Karpas-422 (cell line): Measurements from ENCODE around the gene CCNY. TPM values are rescaled to one million over a fixed set of nuclear protein-coding genes. Genes with fewer than 3 reads are reported as not detected.

Experiments
- DNase-seq: peaks from one replicate; pipeline ENCODE4 v3.0.0-alpha.2; 2015
- H2AFZ ChIP-seq: fragments of 200-600 bp; sonication (generic); 2 replicates; pipeline ENCODE4 v1.6.1; 2014; ENCODE audit warnings: antibody characterized with exemption, low read length, mixed read lengths
- H3K27ac ChIP-seq: fragments of 200-600 bp; sonication (generic); 2 replicates; pipeline ENCODE4 v1.5.1; 2014; ENCODE audit warnings: mild to moderate bottlenecking, low read length, moderate library complexity
- H3K27me3 ChIP-seq: fragments of 200-600 bp; sonication (generic); 2 replicates; pipeline ENCODE4 v1.6.1; 2014; ENCODE audit warnings: low read length, mixed read lengths
- H3K36me3 ChIP-seq: fragments of 200-600 bp; sonication (generic); 2 replicates; pipeline ENCODE4 v1.6.1; 2014; ENCODE audit warnings: low read length, mixed read lengths; ENCODE audit not compliant: insufficient read depth
- H3K4me1 ChIP-seq: fragments of 200-600 bp; sonication (generic); 2 replicates; pipeline ENCODE4 v1.6.1; 2014; ENCODE audit warnings: mild to moderate bottlenecking, low read length, mixed read lengths
- H3K4me2 ChIP-seq: fragments of 200-600 bp; sonication (generic); 2 replicates; pipeline ENCODE4 v1.6.1; 2014; ENCODE audit warnings: low read length, low read depth, mild to moderate bottlenecking; ENCODE audit not compliant: poor library complexity, severe bottlenecking
- H3K4me3 ChIP-seq: fragments of 200-600 bp; sonication (generic); 2 replicates; pipeline ENCODE4 v1.5.1; 2014; ENCODE audit warnings: mild to moderate bottlenecking, antibody characterized with exemption, low read length, mixed read lengths
- H3K79me2 ChIP-seq: fragments of 200-600 bp; sonication (generic); 2 replicates; pipeline ENCODE4 v1.6.1; 2014; ENCODE audit warnings: mild to moderate bottlenecking, low read length, mixed read lengths
- H3K9ac ChIP-seq: fragments of 200-600 bp; sonication (generic); 2 replicates; pipeline ENCODE4 v1.6.0; 2014; ENCODE audit warnings: low read length
- H3K9me2 ChIP-seq: fragments of 200-600 bp; sonication (generic), shearing (Covaris generic); replicated peaks from 2 replicates; pipeline ENCODE4 v1.6.0; 2014; ENCODE audit warnings: mild to moderate bottlenecking, low read length, moderate library complexity; ENCODE audit not compliant: insufficient read depth
- H3K9me3 ChIP-seq: fragments of 300-700, 200-600 bp; sonication (generic); 2 replicates; pipeline ENCODE4 v1.6.1; 2014; ENCODE audit warnings: low read length, mixed read lengths
- H4K20me1 ChIP-seq: fragments of 200-600 bp; sonication (generic); 2 replicates; pipeline ENCODE4 v1.6.1; 2014; ENCODE audit warnings: mild to moderate bottlenecking, antibody characterized with exemption, low read length, low read depth; ENCODE audit not compliant: insufficient read depth
- total RNA-seq: library from RNA; depleted of rRNA; stranded (reverse); fragments of >200 nt; shearing (Covaris generic); gene quantifications from 2 replicates; pipeline ENCODE4 v1.2.3, GENCODE V29; 2014; ENCODE audit warnings: low replicate concordance

The CCNY gene
- total RNA-seq, 1 experiment from 2014 or later: 19.4 TPM

GRCh38 chr10:35456784-35457183 is 120.5 kb downstream of the CCNY start:
- Histone ChIP-seq H2AFZ (no peak overlapping the region), H3K4me1 (no peaks in the 10 kb centered on the region), H3K4me3 (no peak overlapping the region), H3K27me3 (no peaks in the 10 kb centered on the region), H3K9me3 (no peaks in the 10 kb centered on the region), H3K9me2 (no peaks in the 10 kb centered on the region), H3K4me2 (no peak overlapping the region), H3K36me3 (no peaks in the 10 kb centered on the region), H3K9ac (no peak overlapping the region), H3K79me2 (no peaks in the 10 kb centered on the region), H4K20me1 (peaks cover 77% of the 10 kb centered on the region), H3K27ac (no peak overlapping the region)
- no peak for DNase-seq

- Histone ChIP-seq H3K9me2 (no peaks in the 10 kb centered on the region), H3K9ac (no peak overlapping the region), H3K27me3 (no peaks in the 10 kb centered on the region), H3K36me3 (no peaks in the 10 kb centered on the region), H3K4me3 (no peak overlapping the region), H4K20me1 (peaks cover 84% of the 10 kb centered on the region), H3K79me2 (no peaks in the 10 kb centered on the region), H3K9me3 (no peaks in the 10 kb centered on the region), H3K27ac (no peak overlapping the region), H3K4me1 (peaks cover 3% of the 10 kb centered on the region), H3K4me2 (no peak overlapping the region), H2AFZ (no peak overlapping the region)
- no peak for DNase-seq
Observed at GRCh38 chr10:35458500-35459448, 122.5 kb downstream of the CCNY start.

- DNase-seq: no peak
- Histone ChIP-seq H3K9me3 (no peaks in the 10 kb centered on the region), H3K27me3 (no peaks in the 10 kb centered on the region), H3K4me1 (peaks cover 3% of the 10 kb centered on the region), H3K9me2 (no peaks in the 10 kb centered on the region), H3K36me3 (no peaks in the 10 kb centered on the region), H3K4me2 (no peak overlapping the region), H3K27ac (no peak overlapping the region), H3K4me3 (no peak overlapping the region), H3K9ac (no peak overlapping the region), H3K79me2 (no peaks in the 10 kb centered on the region), H2AFZ (no peak overlapping the region), H4K20me1 (peaks cover 82% of the 10 kb centered on the region)
Observed at GRCh38 chr10:35459449-35459847, 123.1 kb downstream of the CCNY start.

- no peak overlapping the region for H3K4me2 ChIP-seq
- H4K20me1 ChIP-seq: peaks cover 71% of the 10 kb centered on the region
- H3K4me1 ChIP-seq: peaks cover 3% of the 10 kb centered on the region
Observed at GRCh38 chr10:35460852-35461460, 124.6 kb downstream of the CCNY start.

GRCh38 chr10:35462491-35462934 is 126.2 kb downstream of the CCNY start:
- Histone ChIP-seq H2AFZ (no peak overlapping the region), H3K9me2 (no peaks in the 10 kb centered on the region), H3K4me1 (peaks cover 3% of the 10 kb centered on the region), H3K9me3 (no peaks in the 10 kb centered on the region), H3K27ac (no peak overlapping the region), H3K79me2 (no peaks in the 10 kb centered on the region), H3K9ac (no peak overlapping the region), H3K27me3 (no peaks in the 10 kb centered on the region), H4K20me1 (peaks cover 60% of the 10 kb centered on the region), H3K4me2 (no peak overlapping the region), H3K4me3 (no peak overlapping the region), H3K36me3 (no peaks in the 10 kb centered on the region)
- no peak for DNase-seq

More at GRCh38 chr10:35460852-35461460, 124.6 kb downstream of the CCNY start:
- Histone ChIP-seq H3K27me3 (no peaks in the 10 kb centered on the region), H3K36me3 (no peaks in the 10 kb centered on the region), H3K9ac (no peak overlapping the region), H3K9me2 (no peaks in the 10 kb centered on the region), H3K79me2 (no peaks in the 10 kb centered on the region), H2AFZ (no peak overlapping the region), H3K27ac (no peak overlapping the region), H3K4me3 (no peak overlapping the region), H3K9me3 (no peaks in the 10 kb centered on the region)
- no peak for DNase-seq

GRCh38 chr10:35463105-35463867 is 127.0 kb downstream of the CCNY start:
- Histone ChIP-seq H3K9me2 (no peaks in the 10 kb centered on the region), H3K27ac (no peak overlapping the region), H3K9me3 (no peaks in the 10 kb centered on the region), H3K27me3 (no peaks in the 10 kb centered on the region), H4K20me1 (peaks cover 58% of the 10 kb centered on the region), H3K36me3 (no peaks in the 10 kb centered on the region), H2AFZ (no peak overlapping the region), H3K79me2 (no peaks in the 10 kb centered on the region), H3K9ac (no peak overlapping the region), H3K4me1 (peaks cover 3% of the 10 kb centered on the region), H3K4me2 (no peak overlapping the region), H3K4me3 (no peak overlapping the region)
- no peak for DNase-seq

- Histone ChIP-seq H3K27ac (no peak overlapping the region), H3K4me1 (peaks cover 3% of the 10 kb centered on the region), H3K9ac (no peak overlapping the region), H3K4me2 (no peak overlapping the region), H4K20me1 (peaks cover 52% of the 10 kb centered on the region), H3K79me2 (no peaks in the 10 kb centered on the region), H2AFZ (no peak overlapping the region), H3K9me2 (no peaks in the 10 kb centered on the region), H3K4me3 (no peak overlapping the region), H3K9me3 (no peaks in the 10 kb centered on the region), H3K36me3 (no peaks in the 10 kb centered on the region), H3K27me3 (no peaks in the 10 kb centered on the region)
- no peak for DNase-seq
Observed at GRCh38 chr10:35463878-35464277, 127.6 kb downstream of the CCNY start.
